ENCODE data around the gene SORD. TPM values are rescaled to one million over a fixed set of nuclear protein-coding genes. Genes with fewer than 3 reads are reported as not detected.
"Not testable (repeated sequence)": the region's sequence is repeated elsewhere in the genome, so short reads cannot be mapped to it uniquely, and the experiment has no call there.

The SORD gene
- total RNA-seq: 20.4 TPM

GRCh38 chr15:45022871-45023658 lies at the start of gene SORD:
TSS of gene SORD (plus strand) at chr15:45023195. CDS start at chr15:45023284, 89 bp downstream.
- Histone ChIP-seq H3K4me1 (peaks cover 18% of the 10 kb centered on the region), H3K27ac (peak within 1 kb of the TSS; percentile 66), H3K27me3 (no peaks in the 10 kb centered on the region), H3K9me3 (no peaks in the 10 kb centered on the region), H3K36me3 (no peaks in the 10 kb centered on the region), H3K4me3 (peak within 1 kb of the TSS; percentile 76 to 77)
- intact Hi-C loops (cut with DNase I): no loop called here
- TF ChIP-seq, protein P1, sequence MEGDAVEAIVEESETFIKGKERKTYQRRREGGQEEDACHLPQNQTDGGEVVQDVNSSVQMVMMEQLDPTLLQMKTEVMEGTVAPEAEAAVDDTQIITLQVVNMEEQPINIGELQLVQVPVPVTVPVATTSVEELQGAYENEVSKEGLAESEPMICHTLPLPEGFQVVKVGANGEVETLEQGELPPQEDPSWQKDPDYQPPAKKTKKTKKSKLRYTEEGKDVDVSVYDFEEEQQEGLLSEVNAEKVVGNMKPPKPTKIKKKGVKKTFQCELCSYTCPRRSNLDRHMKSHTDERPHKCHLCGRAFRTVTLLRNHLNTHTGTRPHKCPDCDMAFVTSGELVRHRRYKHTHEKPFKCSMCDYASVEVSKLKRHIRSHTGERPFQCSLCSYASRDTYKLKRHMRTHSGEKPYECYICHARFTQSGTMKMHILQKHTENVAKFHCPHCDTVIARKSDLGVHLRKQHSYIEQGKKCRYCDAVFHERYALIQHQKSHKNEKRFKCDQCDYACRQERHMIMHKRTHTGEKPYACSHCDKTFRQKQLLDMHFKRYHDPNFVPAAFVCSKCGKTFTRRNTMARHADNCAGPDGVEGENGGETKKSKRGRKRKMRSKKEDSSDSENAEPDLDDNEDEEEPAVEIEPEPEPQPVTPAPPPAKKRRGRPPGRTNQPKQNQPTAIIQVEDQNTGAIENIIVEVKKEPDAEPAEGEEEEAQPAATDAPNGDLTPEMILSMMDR (IDR thresholded peaks at IDR 0.05): no peak
- TF ChIP-seq POLR2A (IDR thresholded peaks at IDR 0.05) (no peak), POLR2AphosphoS5 (IDR thresholded peaks at IDR 0.05; ENCODE audit: insufficient read depth in 1 of 2, low read depth in 1 of 2) (peak; percentile 28 to 66)
- no peak for DNase-seq (ENCODE audit: extremely low spot score in 2 of 2)

DNA sequence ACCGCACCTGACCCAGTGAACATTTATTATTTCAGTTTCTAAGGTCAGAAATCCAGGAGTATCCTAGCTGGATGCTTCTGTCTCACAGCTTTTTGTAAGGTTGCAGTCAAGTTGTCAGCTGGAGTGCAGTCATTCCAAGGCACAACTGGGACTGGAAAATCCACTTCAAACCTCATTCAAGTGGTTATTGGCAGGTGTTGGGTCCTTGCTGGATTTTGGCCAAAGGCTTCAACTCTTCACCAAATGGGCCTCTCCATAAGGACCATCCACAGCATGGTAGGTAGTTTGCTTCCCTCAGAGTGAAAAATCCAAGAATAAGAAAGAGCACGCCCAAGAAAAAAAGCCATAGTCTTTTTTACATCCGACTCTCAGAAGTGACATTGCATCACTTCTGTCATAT lies 46.8 kb upstream of the SORD start:
- H3K4me1 ChIP-seq; H3K36me3 ChIP-seq; H3K4me3 ChIP-seq; intact Hi-C loops (cut with DNase I); H3K27ac ChIP-seq; H3K9me3 ChIP-seq; DNase-seq (ENCODE audit: extremely low spot score in 2 of 2); H3K27me3 ChIP-seq: not testable (repeated sequence)

- H3K36me3 ChIP-seq; H3K27ac ChIP-seq; DNase-seq (ENCODE audit: extremely low spot score in 2 of 2); intact Hi-C loops (cut with DNase I); H3K27me3 ChIP-seq; H3K4me3 ChIP-seq; H3K9me3 ChIP-seq; H3K4me1 ChIP-seq: not testable (repeated sequence)
These were observed 45.2 kb upstream of the SORD start for GRCh38 chr15:44977781-44978180.

DNA sequence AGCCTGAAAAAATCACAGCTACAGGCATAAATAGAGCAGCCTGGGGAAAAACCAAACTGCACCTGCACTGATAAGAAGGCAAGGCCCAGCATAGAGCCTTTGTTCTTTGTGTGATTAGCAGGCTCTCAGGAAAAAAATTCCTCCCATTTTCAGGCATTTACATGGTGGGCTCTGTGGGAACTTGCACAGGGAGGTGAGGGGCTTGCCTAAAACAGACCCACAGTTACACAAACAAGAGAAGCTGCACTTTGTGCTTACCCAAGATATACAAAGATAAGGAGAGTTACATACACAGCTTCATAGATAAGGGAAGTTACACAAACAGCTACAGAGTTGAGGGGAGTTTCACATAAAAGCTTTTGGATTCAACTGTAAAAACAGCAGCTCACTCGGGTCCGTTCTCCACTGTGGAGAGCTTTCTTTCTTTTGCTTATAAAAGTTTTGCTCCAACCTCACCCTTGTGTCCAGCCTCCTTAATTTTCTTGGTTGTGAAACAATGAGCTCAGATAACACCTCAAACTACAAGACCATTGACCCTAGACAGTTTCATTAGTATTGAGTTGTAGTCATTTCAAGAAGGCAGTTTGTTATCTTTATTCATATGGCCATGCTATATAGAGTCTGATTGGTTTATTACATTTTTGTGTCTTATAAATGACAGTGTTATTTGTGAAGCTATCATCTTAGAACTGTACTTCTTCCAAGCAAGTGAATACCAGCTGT lies 43.2 kb upstream of the SORD start:
- H3K4me3 ChIP-seq; H3K9me3 ChIP-seq; intact Hi-C loops (cut with DNase I); H3K4me1 ChIP-seq; H3K27ac ChIP-seq; H3K27me3 ChIP-seq; DNase-seq (ENCODE audit: extremely low spot score in 2 of 2); H3K36me3 ChIP-seq: not testable (repeated sequence)

DNA sequence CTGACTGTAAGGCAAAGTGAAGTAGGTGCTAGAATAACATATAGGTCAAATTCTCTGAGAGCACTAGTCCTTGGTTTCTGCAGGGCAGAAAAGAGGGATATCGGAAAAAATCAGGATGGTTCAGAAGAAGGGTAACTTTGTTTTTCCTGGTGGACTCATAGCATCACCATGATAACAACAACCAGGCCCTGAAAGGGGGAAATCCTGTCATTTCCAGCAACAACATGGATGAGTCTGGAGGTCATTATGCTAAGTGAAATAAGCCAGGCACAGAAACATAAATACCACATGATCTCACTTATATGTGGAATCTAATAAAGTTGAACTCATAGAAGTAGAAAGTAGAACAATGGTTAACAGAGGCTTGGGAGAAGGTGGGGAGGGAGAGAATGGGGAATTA lies 38.9 kb upstream of the SORD start:
- H3K4me1 ChIP-seq; H3K27me3 ChIP-seq; H3K4me3 ChIP-seq; DNase-seq (ENCODE audit: extremely low spot score in 2 of 2); H3K9me3 ChIP-seq; intact Hi-C loops (cut with DNase I); H3K27ac ChIP-seq; H3K36me3 ChIP-seq: not testable (repeated sequence)

DNA sequence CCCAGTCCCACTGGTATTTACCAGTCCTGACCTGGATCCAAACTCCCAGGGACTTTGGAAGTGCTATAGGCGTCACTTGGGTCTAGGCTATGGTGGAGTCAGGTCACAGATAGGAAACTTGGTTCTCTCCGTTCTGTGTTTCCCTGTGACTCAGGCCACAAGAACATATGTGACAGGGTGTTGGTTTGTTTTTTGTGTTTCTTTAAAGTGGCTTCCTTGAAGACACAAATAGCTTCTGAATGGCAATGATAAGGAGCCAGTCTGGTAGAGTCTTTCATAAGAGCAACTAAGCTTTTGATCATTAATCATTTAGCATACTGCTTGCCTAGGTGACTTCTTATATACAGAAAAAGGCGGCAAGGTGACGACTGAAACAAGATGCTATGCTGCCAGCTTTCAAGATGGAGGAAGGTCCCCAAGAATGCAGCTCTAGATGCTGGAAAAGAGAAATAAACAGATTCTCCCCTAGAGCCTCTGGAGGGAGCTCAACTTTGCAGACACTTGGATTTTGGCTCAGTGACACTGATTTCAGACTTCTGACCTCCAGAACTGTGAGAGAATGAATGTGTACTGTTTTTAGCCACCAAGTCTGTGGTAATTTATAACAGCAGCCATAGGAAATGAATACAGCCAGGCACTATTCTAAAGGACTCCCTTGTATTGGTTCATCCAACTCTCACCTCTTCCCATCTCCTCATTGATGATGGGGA lies 36.5 kb upstream of the SORD start:
- H3K36me3 ChIP-seq; DNase-seq (ENCODE audit: extremely low spot score in 2 of 2); H3K27ac ChIP-seq; H3K4me1 ChIP-seq; H3K9me3 ChIP-seq; H3K27me3 ChIP-seq; intact Hi-C loops (cut with DNase I); H3K4me3 ChIP-seq: not testable (repeated sequence)

- H3K4me1 ChIP-seq; intact Hi-C loops (cut with DNase I); H3K27ac ChIP-seq; H3K27me3 ChIP-seq; H3K9me3 ChIP-seq; DNase-seq (ENCODE audit: extremely low spot score in 2 of 2); H3K36me3 ChIP-seq; H3K4me3 ChIP-seq: not testable (repeated sequence)
These were observed 35.3 kb upstream of the SORD start for GRCh38 chr15:44987711-44988110.

DNA sequence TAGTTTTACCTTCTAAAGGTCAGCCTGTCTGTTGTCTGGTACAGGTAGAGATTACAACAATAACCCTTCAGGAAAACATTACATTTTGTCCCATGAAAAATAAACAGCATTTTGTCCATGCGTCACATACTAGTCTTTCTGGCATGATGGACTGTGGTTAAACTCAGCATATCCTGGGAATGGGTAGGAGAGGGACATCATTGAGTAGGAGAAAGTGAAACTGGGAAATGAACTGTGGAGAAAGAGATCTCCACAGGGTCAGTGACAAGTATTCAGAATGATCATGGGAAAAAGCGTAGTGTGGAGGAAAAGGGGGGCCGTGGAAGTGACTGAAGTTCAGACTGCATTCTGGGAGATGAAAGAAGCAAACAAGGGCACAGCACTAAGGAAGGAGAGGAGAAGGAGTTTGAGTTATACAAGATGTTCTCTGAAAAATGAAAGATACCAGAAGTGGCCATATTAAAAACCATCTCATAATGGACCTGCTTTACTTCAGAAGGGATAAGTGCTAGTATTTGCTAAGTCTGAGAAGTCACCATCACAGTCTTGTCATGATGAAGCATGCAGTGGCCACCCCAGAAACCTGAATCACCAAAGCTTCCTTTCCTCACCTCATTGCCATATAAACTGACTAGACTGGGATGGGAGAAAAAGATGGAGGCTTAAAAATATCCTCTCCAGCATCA lies 34.7 kb upstream of the SORD start:
- DNase-seq (ENCODE audit: extremely low spot score in 2 of 2); intact Hi-C loops (cut with DNase I); H3K36me3 ChIP-seq; H3K4me3 ChIP-seq; H3K27me3 ChIP-seq; H3K27ac ChIP-seq; H3K9me3 ChIP-seq; H3K4me1 ChIP-seq: not testable (repeated sequence)

DNA sequence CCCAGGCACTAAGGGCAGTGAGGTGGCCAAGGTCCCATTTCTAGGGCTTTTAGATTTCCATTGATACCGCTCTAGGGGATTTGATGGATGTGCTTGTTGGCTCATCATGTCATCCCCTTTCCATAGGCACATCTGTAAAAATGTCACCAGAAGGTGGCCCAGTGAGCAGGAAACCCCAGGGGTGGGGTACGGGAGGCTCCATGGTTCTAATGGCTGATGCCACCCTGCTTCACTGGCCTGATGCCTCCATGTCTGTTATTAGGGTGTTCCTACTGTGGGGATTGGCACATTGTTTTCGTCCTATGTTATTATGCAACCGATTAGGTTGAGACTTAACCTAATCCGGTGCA lies 34.1 kb upstream of the SORD start:
- H3K4me3 ChIP-seq; intact Hi-C loops (cut with DNase I); H3K27me3 ChIP-seq; DNase-seq (ENCODE audit: extremely low spot score in 2 of 2); H3K27ac ChIP-seq; H3K4me1 ChIP-seq; H3K9me3 ChIP-seq; H3K36me3 ChIP-seq: not testable (repeated sequence)

GRCh38 chr15:44997632-44998031 lies 25.4 kb upstream of the SORD start:
- H3K36me3 ChIP-seq; H3K9me3 ChIP-seq; DNase-seq (ENCODE audit: extremely low spot score in 2 of 2); H3K4me1 ChIP-seq; H3K4me3 ChIP-seq; intact Hi-C loops (cut with DNase I); H3K27ac ChIP-seq; H3K27me3 ChIP-seq: not testable (repeated sequence)

Data from vagina (tissue), 2 donors.